ENCODE measurements around the gene SEPHS2. TPM values are rescaled to one million over a fixed set of nuclear protein-coding genes. Genes with fewer than 3 reads are reported as not detected.

The SEPHS2 gene
- total and polyA plus RNA-seq, 2 of the 8 experiments (the other 6 are each of a cell fraction or from before 2014, with no cell fraction given): 28.2 to 61.8 TPM

- TF ChIP-seq CHD7 (IDR thresholded peaks at IDR 0.05; ENCODE audit: insufficient replicate concordance, low read length) (no peak), ATF3 (IDR thresholded peaks at IDR 0.05; ENCODE audit: insufficient read depth, low read depth, low read length) (no peak)
Measured at GRCh38 chr16:30490210-30490609, 44.5 kb upstream of the SEPHS2 start (continued).
